GM23338 (cell line): ENCODE results near the gene SOX10. TPM values are rescaled to one million over a fixed set of nuclear protein-coding genes. Genes with fewer than 3 reads are reported as not detected.

Experiments
- ATAC-seq: fragments of 200-7000 bp; cut with Tn5 transposase; 3 replicates; pipeline ENCODE4 v1.9.1; 2020
- DNase-seq: peaks from one replicate; pipeline ENCODE4 v3.0.0-alpha.2; 2015; ENCODE audit warnings: low spot score
- H2AFZ ChIP-seq: fragments of 200-600 bp; sonication (generic); 2 replicates; pipeline ENCODE4 v1.8.0; 2016; ENCODE audit warnings: antibody characterized with exemption, mild to moderate bottlenecking, moderate library complexity
- H3F3A ChIP-seq: fragments of 200-600 bp; sonication (generic); replicated peaks from 2 replicates; pipeline ENCODE4 v1.8.0; 2017; ENCODE audit warnings: antibody characterized with exemption, mixed run types, low read depth
- H3K27ac ChIP-seq: fragments of 200-600 bp; sonication (generic); 2 replicates; pipeline ENCODE4 v1.6.1; 2016; ENCODE audit warnings: low read depth
- H3K27me3 ChIP-seq: fragments of 200-600 bp; sonication (generic); 2 replicates; pipeline ENCODE4 v1.8.0; 2016; ENCODE audit warnings: mild to moderate bottlenecking, mixed run types, moderate library complexity; ENCODE audit not compliant: insufficient read depth
- H3K36me3 ChIP-seq: fragments of 200-600 bp; sonication (generic); 2 replicates; pipeline ENCODE4 v1.8.0; 2016; ENCODE audit warnings: mild to moderate bottlenecking; ENCODE audit not compliant: insufficient read depth
- H3K4me1 ChIP-seq: fragments of 200-600 bp; sonication (generic); 2 replicates; pipeline ENCODE4 v1.8.0; 2016; ENCODE audit warnings: mild to moderate bottlenecking, moderate library complexity; ENCODE audit not compliant: insufficient read depth
- H3K4me2 ChIP-seq: fragments of 200-600 bp; sonication (generic); 2 replicates; pipeline ENCODE4 v1.7.1; 2017; ENCODE audit warnings: mixed run types
- H3K4me3 ChIP-seq: fragments of 200-600 bp; sonication (generic); 2 replicates; pipeline ENCODE4 v1.6.1; 2016; ENCODE audit warnings: mixed run types
- H3K79me2 ChIP-seq: fragments of 200-600 bp; sonication (generic); replicated peaks from 2 replicates; pipeline ENCODE4 v1.8.0; 2017; ENCODE audit warnings: mild to moderate bottlenecking; ENCODE audit not compliant: insufficient read depth
- H3K9me2 ChIP-seq: fragments of 200-600 bp; sonication (generic); 2 replicates; pipeline ENCODE4 v1.8.0; 2017; ENCODE audit not compliant: insufficient read depth
- H4K20me1 ChIP-seq: fragments of 200-600 bp; sonication (generic); replicated peaks from 2 replicates; pipeline ENCODE4 v1.8.0; 2017; ENCODE audit warnings: mild to moderate bottlenecking; ENCODE audit not compliant: insufficient read depth
- H3K27ac Mint-ChIP-seq: 2 replicates; pipeline ENCODE4 v1.8.0; 2020; ENCODE audit warnings: inconsistent platforms, mild to moderate bottlenecking, moderate library complexity, mixed read lengths
- H3K27me3 Mint-ChIP-seq: 3 replicates; pipeline ENCODE4 v1.8.0; 2022; ENCODE audit warnings: low read depth, mild to moderate bottlenecking, moderate library complexity, mixed read lengths, inconsistent platforms; ENCODE audit not compliant: insufficient read depth, poor library complexity
- H3K36me3 Mint-ChIP-seq: 3 replicates; pipeline ENCODE4 v1.8.0; 2021; ENCODE audit warnings: low read depth, mild to moderate bottlenecking, inconsistent platforms, moderate library complexity, mixed read lengths
- H3K4me1 Mint-ChIP-seq: 3 replicates; pipeline ENCODE4 v1.8.0; 2020; ENCODE audit warnings: mild to moderate bottlenecking, inconsistent platforms, mixed read lengths
- H3K4me3 Mint-ChIP-seq: 3 replicates; pipeline ENCODE4 v1.8.0; 2021; ENCODE audit warnings: moderate library complexity, mild to moderate bottlenecking, inconsistent platforms, mixed read lengths
- H3K9me3 Mint-ChIP-seq: 3 replicates; pipeline ENCODE4 v1.8.0; 2020; ENCODE audit warnings: moderate library complexity, mild to moderate bottlenecking, inconsistent platforms, mixed read lengths
- CREB1 ChIP-seq: fragments of 250-450 bp; sonication (Bioruptor Pico); IDR thresholded peaks from 2 replicates; pipeline ENCODE4 v1.5.0; 2020; ENCODE audit warnings: low read depth, mild to moderate bottlenecking, moderate library complexity
- EZH2 ChIP-seq: fragments of 200-600 bp; sonication (generic); IDR thresholded peaks from one replicate; pipeline ENCODE4 v1.8.0; 2017; ENCODE audit warnings: antibody characterized with exemption, mild to moderate bottlenecking, low read depth; ENCODE audit not compliant: unreplicated experiment
- EZH2phosphoT487 ChIP-seq: fragments of 200-600 bp; sonication (generic); IDR thresholded peaks from one replicate; pipeline ENCODE4 v1.8.1; 2018; ENCODE audit warnings: antibody characterized with exemption; ENCODE audit not compliant: unreplicated experiment
- JUNB ChIP-seq: IDR thresholded peaks from one replicate; pipeline ENCODE4 v1.6.1; 2016; ENCODE audit warnings: antibody characterized with exemption; ENCODE audit not compliant: unreplicated experiment
- NANOG ChIP-seq: IDR thresholded peaks from 2 replicates; pipeline ENCODE4 v1.6.1; 2016; ENCODE audit warnings: antibody characterized with exemption, borderline replicate concordance
- POLR2AphosphoS5 ChIP-seq: IDR thresholded peaks from 2 replicates; pipeline ENCODE4 v1.6.1; 2016; ENCODE audit warnings: antibody characterized with exemption, low read depth
- STAT1 ChIP-seq: IDR thresholded peaks from one replicate; pipeline ENCODE4 v1.6.1; 2016; ENCODE audit warnings: antibody characterized with exemption; ENCODE audit not compliant: unreplicated experiment
- ZNF114 ChIP-seq: fragments of 250-450 bp; sonication (Bioruptor Pico); IDR thresholded peaks from 2 replicates; pipeline ENCODE4 v1.5.0; 2020; ENCODE audit warnings: mild to moderate bottlenecking, moderate library complexity
- ZNF331 ChIP-seq: fragments of 250-450 bp; sonication (Bioruptor Pico); IDR thresholded peaks from 2 replicates; pipeline ENCODE4 v1.5.0; 2020; ENCODE audit warnings: low read depth, mild to moderate bottlenecking, moderate library complexity
- polyA plus RNA-seq: library from polyadenylated mRNA; unstranded; fragments of >200 nt; fragmentation: Nextera tagmentation; extraction: Ambion mirVana; gene quantifications from 2 replicates; pipeline ENCODE4 v1.2.1, GENCODE V29; 2016
- total RNA-seq: library from RNA; depleted of rRNA; stranded (reverse); fragments of >200 nt; shearing (Covaris generic); gene quantifications from 2 replicates; pipeline ENCODE4 v1.2.3, GENCODE V29; 2014
- TF ChIP-seq, protein P1 (sequence below): IDR thresholded peaks from 2 replicates; pipeline ENCODE4 v1.6.1; 2016; ENCODE audit warnings: antibody characterized with exemption
- TF ChIP-seq, protein P2 (sequence below): IDR thresholded peaks from one replicate; pipeline ENCODE4 v1.6.1; 2018; ENCODE audit warnings: antibody characterized with exemption; ENCODE audit not compliant: unreplicated experiment
- TF ChIP-seq, protein P3 (sequence below): fragments of 250-450 bp; sonication (Bioruptor Pico); IDR thresholded peaks from 2 replicates; pipeline ENCODE4 v1.5.0; 2020; ENCODE audit warnings: mild to moderate bottlenecking, moderate library complexity
- TF ChIP-seq, protein P4 (sequence below), 2 experiments: fragments of 200-600 bp in 1 of 2; sonication (generic) in 1 of 2; conservative IDR thresholded peaks; 2 replicates each; pipeline versions ENCODE4 v1.5.1 to v1.6.1; 2016 to 2017; ENCODE audit warnings: antibody characterized with exemption in 2 of 2, low read depth in 2 of 2, mild to moderate bottlenecking in 2 of 2, moderate library complexity in 1 of 2

Gene SOX10
- total and polyA plus RNA-seq, 2 experiments from 2014 or later, result 1.1 to 2.1 TPM

DNA sequence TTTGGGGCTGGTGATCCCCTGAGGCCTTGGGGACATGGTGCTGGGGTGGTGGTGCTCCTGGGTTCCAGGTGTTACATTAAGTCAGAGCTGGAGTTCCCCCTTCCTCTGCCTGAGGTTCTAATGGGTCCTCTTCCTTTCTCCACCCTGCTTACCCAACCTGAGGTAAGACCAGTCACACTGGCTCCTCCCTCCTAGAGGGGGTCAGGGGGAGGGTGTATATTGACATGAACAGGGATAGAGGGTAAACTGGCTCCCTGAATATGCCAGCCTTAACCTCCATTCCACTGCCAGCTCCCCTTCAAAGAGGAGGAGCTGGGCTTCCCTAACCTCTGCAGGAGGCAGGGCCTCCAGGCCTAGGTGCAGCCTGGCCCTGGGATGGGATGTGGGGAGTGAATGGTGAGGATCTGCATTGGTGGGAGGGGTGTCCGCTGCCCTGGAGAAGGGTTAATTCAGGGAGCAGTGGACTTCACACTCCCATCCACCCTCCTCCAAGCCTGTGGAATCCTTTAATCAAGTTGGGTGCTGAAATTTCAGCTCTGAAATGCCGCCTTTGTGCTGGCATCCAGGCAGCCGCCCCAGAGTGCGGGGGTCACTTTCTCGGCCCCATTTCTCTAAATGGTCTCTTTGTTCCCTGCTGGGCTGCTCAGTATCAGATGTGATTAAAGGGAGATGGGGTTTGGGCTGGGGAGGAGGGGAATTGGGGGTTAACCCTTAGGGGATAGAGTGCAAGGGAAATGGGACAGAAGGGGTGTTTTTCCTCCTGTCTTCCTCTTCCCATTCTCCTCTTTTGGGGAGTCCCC, 15.7 kb downstream of the SOX10 start:
- Histone ChIP-seq H3K79me2 (peaks cover 5% of the 10 kb centered on the region; the same call in 1 of the 2 replicates), H3K4me3 (no peak overlapping the region), H3K9me2 (no peaks in the 10 kb centered on the region), H3K4me2 (no peak overlapping the region), H3K4me1 (peaks cover 17% of the 10 kb centered on the region), H3K27me3 (no peaks in the 10 kb centered on the region), H3K27ac (no peak overlapping the region), H2AFZ (no peak overlapping the region), H4K20me1 (peaks cover 19% of the 10 kb centered on the region), H3F3A (peaks cover 9% of the 10 kb centered on the region; the same call in 1 of the 2 replicates), H3K36me3 (0 out of 2 replicates have a peak, but pooled peaks cover 3% of the 10 kb centered on the region)
- H3K4me3 Mint-ChIP-seq, result no peak overlapping the region
- H3K4me1 Mint-ChIP-seq, result peaks cover 37% of the 10 kb centered on the region
- DNase-seq (no peak), ATAC-seq (no peak)
- H3K27me3 Mint-ChIP-seq, result peaks cover 20% of the 10 kb centered on the region
- TF ChIP-seq, protein P1, sequence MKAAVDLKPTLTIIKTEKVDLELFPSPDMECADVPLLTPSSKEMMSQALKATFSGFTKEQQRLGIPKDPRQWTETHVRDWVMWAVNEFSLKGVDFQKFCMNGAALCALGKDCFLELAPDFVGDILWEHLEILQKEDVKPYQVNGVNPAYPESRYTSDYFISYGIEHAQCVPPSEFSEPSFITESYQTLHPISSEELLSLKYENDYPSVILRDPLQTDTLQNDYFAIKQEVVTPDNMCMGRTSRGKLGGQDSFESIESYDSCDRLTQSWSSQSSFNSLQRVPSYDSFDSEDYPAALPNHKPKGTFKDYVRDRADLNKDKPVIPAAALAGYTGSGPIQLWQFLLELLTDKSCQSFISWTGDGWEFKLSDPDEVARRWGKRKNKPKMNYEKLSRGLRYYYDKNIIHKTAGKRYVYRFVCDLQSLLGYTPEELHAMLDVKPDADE, result no peak
- TF ChIP-seq ZNF114 (no peak), EZH2phosphoT487 (no peak), ZNF331 (CRISPR knock-in tag) (no peak), NANOG (no peak), EZH2 (no peak), JUNB (no peak), CREB1 (CRISPR knock-in tag) (no peak), POLR2AphosphoS5 (no peak), STAT1 (no peak)
- TF ChIP-seq, protein P2, sequence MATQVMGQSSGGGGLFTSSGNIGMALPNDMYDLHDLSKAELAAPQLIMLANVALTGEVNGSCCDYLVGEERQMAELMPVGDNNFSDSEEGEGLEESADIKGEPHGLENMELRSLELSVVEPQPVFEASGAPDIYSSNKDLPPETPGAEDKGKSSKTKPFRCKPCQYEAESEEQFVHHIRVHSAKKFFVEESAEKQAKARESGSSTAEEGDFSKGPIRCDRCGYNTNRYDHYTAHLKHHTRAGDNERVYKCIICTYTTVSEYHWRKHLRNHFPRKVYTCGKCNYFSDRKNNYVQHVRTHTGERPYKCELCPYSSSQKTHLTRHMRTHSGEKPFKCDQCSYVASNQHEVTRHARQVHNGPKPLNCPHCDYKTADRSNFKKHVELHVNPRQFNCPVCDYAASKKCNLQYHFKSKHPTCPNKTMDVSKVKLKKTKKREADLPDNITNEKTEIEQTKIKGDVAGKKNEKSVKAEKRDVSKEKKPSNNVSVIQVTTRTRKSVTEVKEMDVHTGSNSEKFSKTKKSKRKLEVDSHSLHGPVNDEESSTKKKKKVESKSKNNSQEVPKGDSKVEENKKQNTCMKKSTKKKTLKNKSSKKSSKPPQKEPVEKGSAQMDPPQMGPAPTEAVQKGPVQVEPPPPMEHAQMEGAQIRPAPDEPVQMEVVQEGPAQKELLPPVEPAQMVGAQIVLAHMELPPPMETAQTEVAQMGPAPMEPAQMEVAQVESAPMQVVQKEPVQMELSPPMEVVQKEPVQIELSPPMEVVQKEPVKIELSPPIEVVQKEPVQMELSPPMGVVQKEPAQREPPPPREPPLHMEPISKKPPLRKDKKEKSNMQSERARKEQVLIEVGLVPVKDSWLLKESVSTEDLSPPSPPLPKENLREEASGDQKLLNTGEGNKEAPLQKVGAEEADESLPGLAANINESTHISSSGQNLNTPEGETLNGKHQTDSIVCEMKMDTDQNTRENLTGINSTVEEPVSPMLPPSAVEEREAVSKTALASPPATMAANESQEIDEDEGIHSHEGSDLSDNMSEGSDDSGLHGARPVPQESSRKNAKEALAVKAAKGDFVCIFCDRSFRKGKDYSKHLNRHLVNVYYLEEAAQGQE, result no peak
- TF ChIP-seq, protein P3, sequence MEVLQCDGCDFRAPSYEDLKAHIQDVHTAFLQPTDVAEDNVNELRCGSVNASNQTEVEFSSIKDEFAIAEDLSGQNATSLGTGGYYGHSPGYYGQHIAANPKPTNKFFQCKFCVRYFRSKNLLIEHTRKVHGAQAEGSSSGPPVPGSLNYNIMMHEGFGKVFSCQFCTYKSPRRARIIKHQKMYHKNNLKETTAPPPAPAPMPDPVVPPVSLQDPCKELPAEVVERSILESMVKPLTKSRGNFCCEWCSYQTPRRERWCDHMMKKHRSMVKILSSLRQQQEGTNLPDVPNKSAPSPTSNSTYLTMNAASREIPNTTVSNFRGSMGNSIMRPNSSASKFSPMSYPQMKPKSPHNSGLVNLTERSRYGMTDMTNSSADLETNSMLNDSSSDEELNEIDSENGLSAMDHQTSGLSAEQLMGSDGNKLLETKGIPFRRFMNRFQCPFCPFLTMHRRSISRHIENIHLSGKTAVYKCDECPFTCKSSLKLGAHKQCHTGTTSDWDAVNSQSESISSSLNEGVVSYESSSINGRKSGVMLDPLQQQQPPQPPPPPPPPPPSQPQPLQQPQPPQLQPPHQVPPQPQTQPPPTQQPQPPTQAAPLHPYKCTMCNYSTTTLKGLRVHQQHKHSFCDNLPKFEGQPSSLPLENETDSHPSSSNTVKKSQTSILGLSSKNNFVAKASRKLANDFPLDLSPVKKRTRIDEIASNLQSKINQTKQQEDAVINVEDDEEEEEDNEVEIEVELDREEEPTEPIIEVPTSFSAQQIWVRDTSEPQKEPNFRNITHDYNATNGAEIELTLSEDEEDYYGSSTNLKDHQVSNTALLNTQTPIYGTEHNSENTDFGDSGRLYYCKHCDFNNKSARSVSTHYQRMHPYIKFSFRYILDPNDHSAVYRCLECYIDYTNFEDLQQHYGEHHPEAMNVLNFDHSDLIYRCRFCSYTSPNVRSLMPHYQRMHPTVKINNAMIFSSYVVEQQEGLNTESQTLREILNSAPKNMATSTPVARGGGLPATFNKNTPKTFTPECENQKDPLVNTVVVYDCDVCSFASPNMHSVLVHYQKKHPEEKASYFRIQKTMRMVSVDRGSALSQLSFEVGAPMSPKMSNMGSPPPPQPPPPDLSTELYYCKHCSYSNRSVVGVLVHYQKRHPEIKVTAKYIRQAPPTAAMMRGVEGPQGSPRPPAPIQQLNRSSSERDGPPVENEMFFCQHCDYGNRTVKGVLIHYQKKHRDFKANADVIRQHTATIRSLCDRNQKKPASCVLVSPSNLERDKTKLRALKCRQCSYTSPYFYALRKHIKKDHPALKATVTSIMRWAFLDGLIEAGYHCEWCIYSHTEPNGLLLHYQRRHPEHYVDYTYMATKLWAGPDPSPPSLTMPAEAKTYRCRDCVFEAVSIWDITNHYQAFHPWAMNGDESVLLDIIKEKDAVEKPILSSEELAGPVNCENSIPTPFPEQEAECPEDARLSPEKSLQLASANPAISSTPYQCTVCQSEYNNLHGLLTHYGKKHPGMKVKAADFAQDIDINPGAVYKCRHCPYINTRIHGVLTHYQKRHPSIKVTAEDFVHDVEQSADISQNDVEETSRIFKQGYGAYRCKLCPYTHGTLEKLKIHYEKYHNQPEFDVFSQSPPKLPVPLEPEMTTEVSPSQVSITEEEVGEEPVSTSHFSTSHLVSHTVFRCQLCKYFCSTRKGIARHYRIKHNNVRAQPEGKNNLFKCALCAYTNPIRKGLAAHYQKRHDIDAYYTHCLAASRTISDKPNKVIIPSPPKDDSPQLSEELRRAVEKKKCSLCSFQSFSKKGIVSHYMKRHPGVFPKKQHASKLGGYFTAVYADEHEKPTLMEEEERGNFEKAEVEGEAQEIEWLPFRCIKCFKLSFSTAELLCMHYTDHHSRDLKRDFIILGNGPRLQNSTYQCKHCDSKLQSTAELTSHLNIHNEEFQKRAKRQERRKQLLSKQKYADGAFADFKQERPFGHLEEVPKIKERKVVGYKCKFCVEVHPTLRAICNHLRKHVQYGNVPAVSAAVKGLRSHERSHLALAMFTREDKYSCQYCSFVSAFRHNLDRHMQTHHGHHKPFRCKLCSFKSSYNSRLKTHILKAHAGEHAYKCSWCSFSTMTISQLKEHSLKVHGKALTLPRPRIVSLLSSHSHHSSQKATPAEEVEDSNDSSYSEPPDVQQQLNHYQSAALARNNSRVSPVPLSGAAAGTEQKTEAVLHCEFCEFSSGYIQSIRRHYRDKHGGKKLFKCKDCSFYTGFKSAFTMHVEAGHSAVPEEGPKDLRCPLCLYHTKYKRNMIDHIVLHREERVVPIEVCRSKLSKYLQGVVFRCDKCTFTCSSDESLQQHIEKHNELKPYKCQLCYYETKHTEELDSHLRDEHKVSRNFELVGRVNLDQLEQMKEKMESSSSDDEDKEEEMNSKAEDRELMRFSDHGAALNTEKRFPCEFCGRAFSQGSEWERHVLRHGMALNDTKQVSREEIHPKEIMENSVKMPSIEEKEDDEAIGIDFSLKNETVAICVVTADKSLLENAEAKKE (CRISPR knock-in tag), result no peak
- TF ChIP-seq, protein P4, sequence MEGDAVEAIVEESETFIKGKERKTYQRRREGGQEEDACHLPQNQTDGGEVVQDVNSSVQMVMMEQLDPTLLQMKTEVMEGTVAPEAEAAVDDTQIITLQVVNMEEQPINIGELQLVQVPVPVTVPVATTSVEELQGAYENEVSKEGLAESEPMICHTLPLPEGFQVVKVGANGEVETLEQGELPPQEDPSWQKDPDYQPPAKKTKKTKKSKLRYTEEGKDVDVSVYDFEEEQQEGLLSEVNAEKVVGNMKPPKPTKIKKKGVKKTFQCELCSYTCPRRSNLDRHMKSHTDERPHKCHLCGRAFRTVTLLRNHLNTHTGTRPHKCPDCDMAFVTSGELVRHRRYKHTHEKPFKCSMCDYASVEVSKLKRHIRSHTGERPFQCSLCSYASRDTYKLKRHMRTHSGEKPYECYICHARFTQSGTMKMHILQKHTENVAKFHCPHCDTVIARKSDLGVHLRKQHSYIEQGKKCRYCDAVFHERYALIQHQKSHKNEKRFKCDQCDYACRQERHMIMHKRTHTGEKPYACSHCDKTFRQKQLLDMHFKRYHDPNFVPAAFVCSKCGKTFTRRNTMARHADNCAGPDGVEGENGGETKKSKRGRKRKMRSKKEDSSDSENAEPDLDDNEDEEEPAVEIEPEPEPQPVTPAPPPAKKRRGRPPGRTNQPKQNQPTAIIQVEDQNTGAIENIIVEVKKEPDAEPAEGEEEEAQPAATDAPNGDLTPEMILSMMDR (conservative IDR thresholded peaks at IDR 0.05; ENCODE audit: low read depth in 2 of 2), result no peak
- peaks cover 41% of the 10 kb centered on the region for H3K36me3 Mint-ChIP-seq
- H3K27ac Mint-ChIP-seq, result no peak overlapping the region
- H3K9me3 Mint-ChIP-seq, result no peaks in the 10 kb centered on the region; the same call in 2 of the 3 replicates
